NCI-H146 treated with DMSO at 0.1 percent for 48 hours (cell line): ENCODE measurements around the gene ZNF319.

Experiments used
- DNase-seq: peaks from one replicate; lab custom pipeline; 2025; ENCODE audit not compliant: unreplicated experiment; lab: John Stamatoyannopoulos, UW

ZNF319 gene

DNA sequence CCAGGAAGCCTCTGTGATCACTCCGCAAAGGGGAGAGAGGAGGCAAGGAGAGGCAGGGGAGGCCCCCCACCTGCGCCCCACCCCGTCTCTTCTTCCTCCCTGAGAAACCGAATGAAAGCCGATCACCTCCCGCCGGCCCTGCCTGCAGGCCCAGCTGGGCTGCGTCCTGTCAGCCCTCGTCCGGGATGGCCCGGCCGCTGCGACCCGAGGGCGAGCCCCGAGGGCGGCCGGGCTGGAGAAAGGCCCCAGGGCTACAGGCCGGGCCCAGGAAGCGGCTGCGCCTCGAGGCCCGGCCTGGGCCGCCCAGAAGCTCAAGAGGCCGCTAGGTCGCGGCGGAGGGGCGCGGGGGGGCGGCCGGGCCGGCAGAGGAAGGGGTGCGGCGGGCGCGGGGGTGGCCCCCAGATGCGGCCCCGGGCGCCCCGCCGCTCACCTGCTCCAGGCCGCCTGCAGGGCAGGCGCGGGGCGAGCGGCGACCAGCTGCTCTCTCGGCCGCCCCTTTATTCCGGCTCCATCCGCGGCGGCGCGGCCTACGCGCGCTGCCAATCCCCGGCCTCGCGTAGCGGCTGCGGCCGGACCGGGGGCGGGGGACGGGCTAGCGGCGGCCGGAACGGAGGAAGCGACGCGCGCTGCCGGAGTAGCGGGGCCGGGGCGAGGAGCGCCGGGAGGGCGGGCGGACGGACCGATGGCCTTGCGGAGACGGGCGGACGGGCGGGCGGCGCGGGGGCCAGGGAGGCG, at the start of gene ZNF319:
ZNF319 (minus strand) TSS at position 702 of the 735 bp plus-strand sequence. CDS start 2,407 bp downstream, outside the sequence.
- no peak for DNase-seq

DNA sequence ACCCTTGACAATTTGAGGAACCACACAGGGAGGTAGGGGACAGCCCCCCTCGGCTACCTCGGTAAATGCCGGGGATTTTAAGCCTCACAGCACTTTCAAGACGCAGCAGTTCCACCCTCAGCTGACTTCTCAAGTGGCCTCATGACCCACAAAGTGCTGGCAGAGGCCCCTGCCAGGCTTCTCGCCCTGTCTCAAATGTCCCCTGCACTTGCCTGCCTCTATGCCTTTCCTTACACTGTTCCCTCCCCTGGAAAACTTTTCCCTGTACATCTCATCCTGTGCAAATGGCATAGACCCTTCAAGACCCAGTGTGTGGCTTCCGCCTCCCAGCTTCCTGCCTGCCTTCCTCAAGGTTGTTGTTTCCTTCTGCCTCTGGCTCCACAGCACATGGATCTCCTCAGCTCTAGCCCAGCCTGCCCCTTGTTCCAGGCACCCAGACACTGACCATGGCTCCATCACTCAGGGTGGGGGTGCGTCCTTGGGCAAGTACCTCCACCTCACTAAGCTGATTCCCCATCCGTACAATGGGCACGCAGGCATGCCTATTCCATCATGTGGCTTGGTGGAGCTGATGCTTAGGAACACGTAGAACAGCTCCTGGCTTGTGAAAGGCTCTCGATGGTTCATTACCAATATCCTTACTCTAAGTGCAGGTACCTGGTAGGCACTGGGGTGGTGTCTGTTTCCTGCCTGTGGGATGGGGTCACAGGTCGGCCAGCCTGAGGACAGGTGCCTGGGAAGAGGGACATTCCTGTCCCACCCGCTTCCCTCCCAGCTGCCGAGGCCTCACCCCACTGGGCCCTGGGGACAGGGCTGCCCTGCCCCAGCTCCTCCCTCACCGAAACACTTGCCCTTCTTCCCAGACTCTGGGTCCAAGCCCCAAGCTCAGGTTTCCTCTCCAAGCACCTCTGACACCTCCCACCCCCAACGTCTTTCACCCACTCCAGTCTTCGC, 49.0 kb upstream of the ZNF319 start:
- no peak for DNase-seq

DNA sequence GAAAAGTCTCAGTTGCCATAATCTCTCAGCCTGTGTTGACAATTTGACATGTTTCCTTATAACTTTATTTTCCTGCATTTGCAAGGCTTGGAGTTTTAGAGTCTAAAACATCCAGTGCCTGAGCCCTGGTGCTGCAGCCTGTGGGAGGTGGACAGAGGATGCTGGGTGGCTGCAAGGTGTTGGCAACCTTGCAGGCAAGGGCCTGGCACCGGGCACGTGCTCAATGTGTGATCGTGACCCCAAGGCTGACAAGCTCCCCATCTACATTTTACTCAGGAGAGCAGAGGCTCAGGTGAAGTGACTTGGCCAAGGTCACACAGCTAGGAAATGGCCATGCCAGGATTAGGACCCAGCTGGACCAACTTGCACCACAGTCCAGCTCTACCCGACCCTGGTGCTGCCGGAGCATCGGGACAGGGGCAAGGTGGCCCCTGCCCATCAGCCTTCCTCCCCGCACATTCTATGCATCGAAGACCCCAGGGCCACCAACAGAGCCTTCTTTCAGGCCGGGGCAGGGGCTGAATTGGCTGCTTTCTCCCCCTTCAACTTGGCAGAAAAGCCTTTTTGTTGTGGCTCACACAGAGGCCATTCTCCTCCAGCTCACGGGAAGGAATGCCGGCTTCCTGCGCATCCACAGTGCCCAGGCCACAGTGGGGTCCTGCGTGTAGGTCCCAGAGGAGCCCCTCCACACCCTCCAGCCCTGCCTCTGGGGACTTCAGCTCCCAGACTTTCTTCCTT, 48.2 kb upstream of the ZNF319 start:
- no peak for DNase-seq

DNA sequence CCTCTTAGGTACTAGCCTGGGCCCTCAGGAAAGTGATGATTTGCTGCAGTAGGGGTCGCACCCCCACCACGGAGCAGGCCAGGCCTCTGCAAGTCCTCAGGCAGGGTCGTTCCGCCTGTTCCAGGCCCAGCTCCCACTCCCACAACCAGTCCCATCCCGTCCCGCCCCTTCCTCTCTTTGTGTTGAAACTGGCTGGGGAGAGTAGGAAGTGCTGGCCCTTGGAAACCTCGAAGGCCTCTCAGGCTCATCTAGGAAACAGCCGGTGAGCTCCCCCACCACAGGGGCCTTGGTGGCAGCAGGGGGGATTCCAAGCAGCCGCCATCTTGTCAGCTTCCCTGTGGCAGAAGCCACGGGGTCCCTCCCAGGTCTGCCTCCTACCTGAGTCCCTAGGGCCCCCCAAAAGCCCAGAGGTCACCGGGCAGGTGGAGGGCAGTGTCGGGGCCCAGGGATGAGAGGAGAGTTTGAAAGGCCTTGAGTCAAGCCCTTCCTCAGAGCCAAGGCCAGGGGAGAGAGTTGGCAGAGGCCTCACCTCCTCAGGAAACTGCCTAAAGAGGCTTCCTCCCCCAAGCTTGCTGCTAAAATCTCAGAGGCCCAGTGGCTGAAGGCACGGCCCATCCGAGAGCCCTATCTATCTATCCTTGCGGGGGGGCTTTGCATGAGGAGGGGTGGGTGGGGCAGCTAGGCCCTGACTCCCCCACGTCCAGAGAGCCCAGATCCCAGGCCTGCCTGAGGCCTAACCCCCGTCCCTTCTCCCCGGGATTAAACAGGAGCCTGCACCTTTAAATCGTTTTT, 47.3 kb upstream of the ZNF319 start:
- no peak for DNase-seq

DNA sequence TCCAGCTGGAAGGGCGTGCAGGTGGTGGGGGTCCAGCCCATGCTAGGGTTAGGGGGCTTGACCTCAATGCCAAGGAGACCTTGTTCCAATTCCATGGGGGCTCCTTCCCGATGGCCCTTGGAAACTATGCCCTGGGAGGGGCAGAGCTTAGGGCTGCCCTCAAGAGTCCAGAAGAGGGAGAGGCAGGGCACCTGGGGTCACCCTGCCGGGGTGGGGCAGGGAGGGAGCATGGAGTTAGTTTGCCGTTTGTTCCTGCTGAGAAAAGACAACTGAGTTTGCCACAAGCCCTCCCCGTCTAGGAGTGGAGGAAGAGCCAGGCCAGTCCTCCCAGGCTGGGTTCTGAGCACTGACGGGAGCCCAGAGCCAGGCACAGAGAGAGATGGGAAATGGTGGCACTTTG, 46.5 kb upstream of the ZNF319 start:
- no peak for DNase-seq

DNA sequence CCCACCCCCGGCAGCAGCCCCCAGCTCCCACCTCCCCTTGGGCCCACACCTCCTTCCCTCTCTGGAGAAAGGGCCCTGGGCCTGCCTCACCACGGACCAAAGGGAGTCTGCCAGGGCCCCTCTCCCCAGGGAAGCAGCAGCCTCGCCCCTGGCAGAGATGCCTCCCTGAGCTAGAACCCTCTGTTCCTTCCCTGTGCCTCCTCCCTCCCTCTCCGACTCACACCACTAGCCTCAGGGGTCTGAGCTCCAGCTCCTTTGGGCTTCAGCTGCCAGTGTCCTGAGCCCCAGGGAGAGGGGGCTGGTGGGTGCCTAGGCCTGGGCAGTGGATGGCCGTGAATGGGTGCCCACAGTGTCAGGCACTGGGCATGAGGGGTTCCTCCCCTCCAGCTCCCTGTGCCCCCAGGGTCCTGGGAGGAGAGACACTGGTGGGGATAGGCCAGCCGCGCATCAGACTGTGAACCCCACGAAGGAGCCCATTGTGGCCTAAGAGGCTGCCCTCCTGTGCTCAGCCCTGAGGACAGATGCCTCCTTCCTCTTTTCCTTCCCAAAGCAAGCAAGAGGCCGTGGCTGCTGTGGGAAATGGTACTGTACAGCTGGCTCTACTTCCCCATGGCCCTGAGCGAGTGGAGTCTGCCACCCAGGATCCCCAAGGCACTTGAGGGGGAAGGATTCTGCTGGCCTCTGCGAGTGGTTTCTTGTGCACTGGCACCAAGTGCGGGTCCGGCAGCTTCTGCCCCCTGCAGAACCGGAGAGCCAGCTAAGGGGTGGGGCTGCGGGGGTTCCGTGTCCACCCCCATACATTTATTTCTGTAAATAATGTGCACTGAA, 45.8 kb upstream of the ZNF319 start:
- DNase-seq: no peak

DNA sequence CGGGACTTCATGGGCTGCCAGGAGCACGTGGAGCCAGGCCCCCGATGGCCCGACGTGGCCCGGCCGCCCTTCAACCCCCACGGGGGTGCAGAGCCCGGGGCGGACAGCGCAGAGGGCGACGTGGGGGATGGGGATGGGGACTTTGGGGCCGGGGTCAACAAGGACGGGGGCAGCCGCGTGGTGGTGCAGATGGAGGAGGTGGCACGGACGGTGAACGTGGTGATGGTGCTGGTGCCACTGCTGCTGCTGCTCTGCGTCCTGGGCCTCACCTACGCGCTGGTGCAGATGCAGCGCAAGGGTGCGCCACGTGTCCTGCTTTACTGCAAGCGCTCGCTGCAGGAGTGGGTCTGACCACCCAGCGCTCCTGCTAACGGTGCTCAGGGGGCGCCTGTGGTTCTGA, 44.6 kb upstream of the ZNF319 start:
- no peak for DNase-seq

DNA sequence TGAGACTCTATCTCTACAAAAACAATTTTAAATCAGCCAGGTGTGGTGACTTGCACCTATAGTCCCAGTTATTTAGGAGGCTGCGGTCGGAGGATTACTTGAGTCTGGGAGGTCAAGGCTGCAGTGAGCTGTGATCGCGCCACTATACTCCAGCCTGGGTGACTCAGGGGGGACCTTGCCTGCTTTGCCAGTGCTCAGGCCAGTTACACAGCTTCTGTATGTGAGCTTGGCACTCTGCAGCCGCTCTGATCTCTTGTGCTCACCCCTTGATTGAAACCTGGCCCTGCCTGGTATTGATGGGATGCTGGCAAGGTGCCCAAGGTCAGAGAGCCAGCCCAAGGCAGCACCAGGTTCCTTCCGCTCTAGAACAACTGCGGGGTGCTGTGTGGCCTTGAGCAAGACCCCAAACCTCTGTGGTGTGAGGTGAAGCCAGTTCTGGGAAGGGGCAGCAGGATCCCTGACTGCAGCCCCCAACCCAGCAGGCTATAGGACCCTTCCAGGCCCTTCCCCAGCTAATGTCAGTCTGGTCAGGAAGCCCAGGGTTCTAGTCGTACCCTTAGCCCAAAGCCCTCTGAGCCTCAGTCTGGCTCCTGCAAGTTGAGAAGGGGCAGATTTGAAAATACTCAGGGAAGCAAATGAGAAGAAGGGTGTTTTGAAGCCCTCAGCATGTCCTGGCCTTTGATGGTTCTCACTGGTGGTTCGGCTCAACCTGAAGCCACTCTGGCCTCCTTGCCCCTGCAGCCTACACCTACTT, 44.0 kb upstream of the ZNF319 start:
- DNase-seq: no peak

DNA sequence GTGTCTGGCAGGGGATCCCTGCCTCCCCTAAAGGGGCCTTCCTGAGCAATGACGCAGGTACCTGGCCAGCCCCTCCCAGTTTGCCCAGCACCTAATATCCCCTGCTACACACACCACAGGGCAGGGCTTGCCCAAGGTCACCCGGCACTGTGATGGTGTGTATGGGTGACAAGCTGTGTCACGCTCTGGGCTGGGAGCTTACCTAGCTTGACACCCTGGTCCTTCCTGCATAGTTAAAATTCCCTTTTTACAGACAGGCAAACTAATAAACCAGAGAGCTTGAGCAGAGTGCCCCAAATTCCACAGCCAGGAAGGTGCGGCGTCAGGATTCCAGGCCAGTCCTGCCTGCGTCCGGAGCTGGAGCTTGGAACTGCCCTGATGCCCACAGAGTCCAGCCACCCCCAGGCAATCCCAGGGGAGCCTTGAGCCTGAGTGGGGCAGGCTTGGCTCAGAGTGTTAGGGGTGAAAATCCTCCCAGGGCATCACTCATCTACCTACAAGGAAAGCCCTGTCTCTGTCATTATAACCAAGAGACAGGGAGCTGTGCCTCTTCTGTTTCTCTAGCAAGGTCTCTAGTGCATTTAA, 43.2 kb upstream of the ZNF319 start:
- no peak for DNase-seq

DNA sequence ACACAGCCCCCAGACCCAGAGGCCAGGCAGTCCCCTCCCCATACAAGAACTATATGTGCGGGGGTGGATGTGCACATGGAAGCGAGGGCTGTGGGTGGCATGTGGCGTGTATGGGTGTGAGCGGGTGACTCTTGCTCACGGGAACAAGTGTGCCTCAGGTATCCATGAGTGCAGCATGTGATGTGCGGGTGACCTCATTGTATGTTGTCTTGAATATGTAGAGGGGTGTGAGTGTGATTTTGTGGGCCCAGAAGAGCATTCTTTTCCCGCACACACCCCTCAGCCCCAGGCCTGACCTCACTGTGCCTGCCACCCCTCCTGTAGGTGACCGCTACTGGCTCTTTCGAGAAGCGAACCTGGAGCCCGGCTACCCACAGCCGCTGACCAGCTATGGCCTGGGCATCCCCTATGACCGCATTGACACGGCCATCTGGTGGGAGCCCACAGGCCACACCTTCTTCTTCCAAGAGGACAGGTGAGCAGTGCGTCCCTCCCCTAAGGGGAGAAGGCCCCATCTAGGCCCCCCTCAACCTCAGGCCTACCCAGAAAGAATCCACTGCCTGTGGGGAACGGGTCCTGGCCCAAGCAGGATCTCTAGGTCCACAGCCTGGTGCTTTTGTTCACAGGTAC, 42.5 kb upstream of the ZNF319 start:
- no peak for DNase-seq

DNA sequence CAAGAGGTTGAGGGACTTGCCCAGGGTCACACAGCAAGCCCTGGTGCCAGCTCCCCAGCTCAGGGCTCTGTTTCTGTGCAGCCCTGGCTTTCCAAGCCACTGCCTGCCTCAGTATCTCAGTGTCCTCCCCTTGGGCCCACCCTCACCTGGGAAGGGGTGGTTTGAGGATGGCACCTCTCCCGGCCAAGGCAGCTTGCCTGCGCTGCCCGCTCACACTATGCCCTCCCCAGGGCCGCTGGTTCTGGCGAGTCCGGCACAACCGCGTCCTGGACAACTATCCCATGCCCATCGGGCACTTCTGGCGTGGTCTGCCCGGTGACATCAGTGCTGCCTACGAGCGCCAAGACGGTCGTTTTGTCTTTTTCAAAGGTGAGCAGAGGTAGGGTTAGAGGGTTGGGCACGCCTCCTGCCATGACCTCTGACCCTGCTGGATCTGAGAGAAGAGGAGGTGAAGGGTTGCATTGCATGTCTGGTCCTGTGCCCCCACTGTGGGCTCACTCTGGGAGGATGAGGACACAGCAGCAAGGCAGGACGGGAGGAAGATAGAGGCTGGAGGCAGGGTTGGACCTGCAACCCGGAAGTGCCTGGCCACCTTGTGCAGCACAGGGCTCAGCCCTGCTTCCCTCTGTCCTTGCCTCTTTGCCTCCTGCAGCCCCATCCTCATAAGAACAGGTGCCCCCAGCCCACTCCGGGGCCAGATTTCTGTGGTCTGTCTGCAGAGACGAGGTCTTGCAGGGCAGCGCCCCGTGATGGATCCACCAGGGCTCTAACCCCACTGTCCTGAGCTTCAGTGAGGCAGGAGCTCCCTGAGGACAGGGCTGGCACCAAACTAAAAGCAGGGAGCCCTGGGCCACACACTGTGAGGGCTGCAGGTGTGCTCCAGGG, 41.8 kb upstream of the ZNF319 start:
- no peak for DNase-seq

DNA sequence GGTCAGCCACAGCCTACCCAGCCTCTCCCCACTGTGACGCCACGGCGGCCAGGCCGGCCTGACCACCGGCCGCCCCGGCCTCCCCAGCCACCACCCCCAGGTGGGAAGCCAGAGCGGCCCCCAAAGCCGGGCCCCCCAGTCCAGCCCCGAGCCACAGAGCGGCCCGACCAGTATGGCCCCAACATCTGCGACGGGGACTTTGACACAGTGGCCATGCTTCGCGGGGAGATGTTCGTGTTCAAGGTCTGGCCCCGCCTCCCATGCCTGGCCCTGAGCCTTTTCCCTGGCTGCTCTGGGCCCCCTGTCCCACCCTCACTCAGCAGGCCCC, 41.1 kb upstream of the ZNF319 start:
- DNase-seq: no peak

DNA sequence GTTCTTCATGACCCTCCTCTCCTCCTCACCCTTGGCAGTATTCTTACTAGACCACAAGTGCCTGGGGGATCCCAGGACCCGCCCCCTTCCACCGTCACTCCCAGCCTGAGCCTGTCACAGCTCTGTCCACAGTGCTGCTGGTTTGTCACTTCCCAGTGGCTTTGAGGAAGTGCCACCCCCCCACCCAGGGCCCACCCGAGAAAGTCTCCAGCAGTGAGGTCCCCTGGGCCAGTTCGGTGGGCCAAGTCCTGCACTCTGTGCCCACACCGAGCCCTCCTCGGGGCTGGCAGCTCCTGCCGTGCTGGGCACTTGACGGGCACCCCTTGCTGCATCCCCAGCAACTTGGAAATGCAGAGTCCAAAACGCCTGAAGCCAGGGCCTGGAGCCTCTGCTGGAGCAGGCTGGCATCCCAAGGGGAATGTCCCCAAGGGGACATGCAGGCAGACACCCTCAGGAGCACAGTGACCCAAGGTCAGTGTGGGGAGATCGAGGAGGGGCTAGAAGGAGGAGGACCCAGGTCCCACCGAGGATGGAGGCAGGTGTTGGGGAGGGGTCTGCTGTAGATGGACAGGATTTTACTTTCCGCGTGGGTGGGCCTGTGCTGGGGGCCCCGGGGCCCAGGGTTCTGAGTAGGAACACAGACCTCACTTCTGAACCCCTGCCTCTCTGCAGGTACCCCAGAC, 40.6 kb upstream of the ZNF319 start:
- DNase-seq: no peak

DNA sequence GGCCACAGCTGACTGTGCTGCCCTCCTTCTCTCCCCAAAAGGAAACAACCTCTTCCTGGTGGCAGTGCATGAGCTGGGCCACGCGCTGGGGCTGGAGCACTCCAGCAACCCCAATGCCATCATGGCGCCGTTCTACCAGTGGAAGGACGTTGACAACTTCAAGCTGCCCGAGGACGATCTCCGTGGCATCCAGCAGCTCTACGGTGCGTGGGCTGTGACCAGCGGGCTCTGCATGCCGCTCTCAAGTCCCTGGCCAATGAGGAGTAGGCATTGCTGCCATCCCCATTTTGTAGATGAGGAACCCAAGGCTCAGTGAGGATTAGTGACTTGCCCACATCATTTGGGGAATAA, 40.0 kb upstream of the ZNF319 start:
- DNase-seq: no peak

DNA sequence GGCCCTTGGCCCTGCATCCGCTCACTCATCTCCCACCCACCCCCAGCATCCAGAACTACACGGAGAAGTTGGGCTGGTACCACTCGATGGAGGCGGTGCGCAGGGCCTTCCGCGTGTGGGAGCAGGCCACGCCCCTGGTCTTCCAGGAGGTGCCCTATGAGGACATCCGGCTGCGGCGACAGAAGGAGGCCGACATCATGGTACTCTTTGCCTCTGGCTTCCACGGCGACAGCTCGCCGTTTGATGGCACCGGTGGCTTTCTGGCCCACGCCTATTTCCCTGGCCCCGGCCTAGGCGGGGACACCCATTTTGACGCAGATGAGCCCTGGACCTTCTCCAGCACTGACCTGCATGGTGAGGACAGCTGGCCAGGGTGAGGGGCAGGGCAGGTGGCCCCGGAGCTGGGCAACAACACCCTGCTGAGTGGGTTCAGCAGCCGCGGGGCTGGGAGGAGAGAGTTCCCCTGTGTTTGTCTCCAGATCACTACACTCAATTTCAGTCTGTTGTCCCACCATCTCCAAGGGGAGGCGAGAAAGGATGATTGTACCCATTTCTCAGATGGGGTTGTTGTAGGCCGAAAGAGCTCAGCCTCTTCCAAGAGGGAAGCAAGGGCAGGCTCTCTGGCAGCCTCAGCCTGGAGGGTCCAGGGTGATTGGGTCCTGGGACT, 39.5 kb upstream of the ZNF319 start:
- no peak for DNase-seq

DNA sequence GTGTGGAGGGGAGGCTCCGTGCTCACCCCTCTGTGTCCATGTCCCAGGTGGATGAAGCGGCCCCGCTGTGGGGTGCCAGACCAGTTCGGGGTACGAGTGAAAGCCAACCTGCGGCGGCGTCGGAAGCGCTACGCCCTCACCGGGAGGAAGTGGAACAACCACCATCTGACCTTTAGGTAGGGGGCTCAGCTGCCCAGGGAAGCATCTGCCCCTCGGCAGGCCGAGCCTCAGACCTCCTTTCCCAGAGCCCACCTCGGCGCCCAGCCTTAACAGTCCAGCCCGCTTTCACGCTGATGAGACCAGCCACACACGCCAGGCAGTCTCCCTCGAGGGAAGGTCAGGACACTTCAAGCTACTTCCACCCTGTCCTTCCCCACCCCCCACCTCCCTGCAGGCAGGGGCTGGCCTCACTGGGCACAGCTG, 37.8 kb upstream of the ZNF319 start:
- no peak for DNase-seq
